ENCODE measurements around the gene ALKBH3. TPM values are rescaled to one million over a fixed set of nuclear protein-coding genes. Genes with fewer than 3 reads are reported as not detected.

The ALKBH3 gene
- total RNA-seq, 1 donor from 2014 or later: 41.9 TPM

GRCh38 chr11:43937434-43938411, 57.1 kb downstream of the ALKBH3 start:
- peak; percentile 40 for DNase-seq (ENCODE audit: low spot score)

GRCh38 chr11:43941257-43941994, 60.8 kb downstream of the ALKBH3 start:
- peak; percentile 37 for DNase-seq (ENCODE audit: low spot score)

GRCh38 chr11:43942662-43943371, 62.2 kb downstream of the ALKBH3 start:
- peak; percentile 46 for DNase-seq (ENCODE audit: low spot score)

- no peak for DNase-seq (ENCODE audit: low spot score)
Measured at GRCh38 chr11:43943372-43943930, 62.8 kb downstream of the ALKBH3 start.

- DNase-seq (ENCODE audit: low spot score): no peak
Measured at GRCh38 chr11:43943931-43944751, 63.5 kb downstream of the ALKBH3 start.

GRCh38 chr11:43944761-43945311, 64.2 kb downstream of the ALKBH3 start:
- no peak for DNase-seq (ENCODE audit: low spot score)

- DNase-seq (ENCODE audit: low spot score): no peak
Measured at GRCh38 chr11:43947003-43947500, 66.4 kb downstream of the ALKBH3 start.

- no peak for DNase-seq (ENCODE audit: low spot score)
Measured at GRCh38 chr11:43947815-43948214, 67.2 kb downstream of the ALKBH3 start.

GRCh38 chr11:43948341-43949225, 68.0 kb downstream of the ALKBH3 start:
- DNase-seq (ENCODE audit: low spot score): no peak

- DNase-seq (ENCODE audit: low spot score): no peak
Measured at GRCh38 chr11:43950311-43950855, 69.8 kb downstream of the ALKBH3 start.

- no peak for DNase-seq (ENCODE audit: low spot score)
Measured at GRCh38 chr11:43951231-43951630, 70.6 kb downstream of the ALKBH3 start.

GRCh38 chr11:43952020-43952400, 71.4 kb downstream of the ALKBH3 start:
- DNase-seq (ENCODE audit: low spot score): no peak

- DNase-seq (ENCODE audit: low spot score): no peak
Measured at GRCh38 chr11:43952401-43953342, 72.0 kb downstream of the ALKBH3 start.

GRCh38 chr11:43953521-43953920, 72.9 kb downstream of the ALKBH3 start:
- DNase-seq (ENCODE audit: low spot score): no peak

- DNase-seq (ENCODE audit: low spot score): no peak
Measured at GRCh38 chr11:43954241-43954640, 73.6 kb downstream of the ALKBH3 start.

GRCh38 chr11:43955381-43956118, 74.9 kb downstream of the ALKBH3 start:
- no peak for DNase-seq (ENCODE audit: low spot score)

- DNase-seq (ENCODE audit: low spot score): no peak
Measured at GRCh38 chr11:43957571-43957970, 76.9 kb downstream of the ALKBH3 start.
